WERI-Rb-1 (cell line): ENCODE results near the gene ARHGEF12.

Experiments used
- DNase-seq: peaks from one replicate; pipeline ENCODE4 v3.0.0-alpha.2; 2020
- H3K27ac ChIP-seq: fragments of 250-450 bp; sonication (Bioruptor Pico); 2 replicates; pipeline ENCODE4 v1.5.1; 2020; ENCODE audit warnings: mild to moderate bottlenecking, moderate library complexity
- H3K27me3 ChIP-seq: fragments of 250-450 bp; sonication (Bioruptor Pico); 2 replicates; pipeline ENCODE4 v1.5.1; 2021; ENCODE audit warnings: mild to moderate bottlenecking, low read depth, moderate library complexity; ENCODE audit not compliant: insufficient read depth, severe bottlenecking
- H3K36me3 ChIP-seq: fragments of 250-450 bp; sonication (Bioruptor Pico); 2 replicates; pipeline ENCODE4 v1.5.1; 2020; ENCODE audit warnings: mild to moderate bottlenecking, moderate library complexity
- H3K4me3 ChIP-seq: 2 replicates; pipeline ENCODE4 v1.5.1; 2011; ENCODE audit warnings: low read depth, mild to moderate bottlenecking, control low read depth, low read length
- H3K9me3 ChIP-seq: fragments of 250-450 bp; sonication (Bioruptor Pico); 2 replicates; pipeline ENCODE4 v1.5.1; 2021; ENCODE audit warnings: mild to moderate bottlenecking, moderate library complexity; ENCODE audit not compliant: severe bottlenecking
- TF ChIP-seq, protein P1 (sequence below): IDR thresholded peaks from 2 replicates; pipeline ENCODE4 v1.5.1; 2011; ENCODE audit warnings: low read depth, mild to moderate bottlenecking, control low read depth, inconsistent platforms, low read length

The ARHGEF12 gene

DNA sequence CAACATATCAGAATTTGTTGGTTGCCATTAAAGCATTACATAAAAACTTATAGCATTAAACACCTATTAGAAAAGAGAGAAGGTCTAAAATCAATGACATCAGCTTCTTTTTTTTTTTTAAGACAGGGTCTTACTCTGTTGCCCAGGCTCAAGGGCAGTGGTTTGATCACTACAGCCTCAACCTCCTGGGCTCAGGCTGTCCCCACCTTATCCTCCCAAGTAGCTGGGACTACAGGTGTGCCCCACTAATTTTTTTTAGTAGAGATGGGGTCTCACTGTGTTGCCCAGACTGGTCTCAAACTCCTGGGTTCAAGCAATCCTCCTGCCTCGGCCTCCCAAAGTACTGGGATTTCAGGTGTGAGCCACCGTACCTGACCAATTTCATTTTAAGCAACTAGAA lies 57.9 kb downstream of the ARHGEF12 start:
- H3K9me3 ChIP-seq: peaks cover 6% of the 10 kb centered on the region
- no peaks in the 10 kb centered on the region for H3K27me3 ChIP-seq
- H3K36me3 ChIP-seq: no peaks in the 10 kb centered on the region
- TF ChIP-seq, protein P1, sequence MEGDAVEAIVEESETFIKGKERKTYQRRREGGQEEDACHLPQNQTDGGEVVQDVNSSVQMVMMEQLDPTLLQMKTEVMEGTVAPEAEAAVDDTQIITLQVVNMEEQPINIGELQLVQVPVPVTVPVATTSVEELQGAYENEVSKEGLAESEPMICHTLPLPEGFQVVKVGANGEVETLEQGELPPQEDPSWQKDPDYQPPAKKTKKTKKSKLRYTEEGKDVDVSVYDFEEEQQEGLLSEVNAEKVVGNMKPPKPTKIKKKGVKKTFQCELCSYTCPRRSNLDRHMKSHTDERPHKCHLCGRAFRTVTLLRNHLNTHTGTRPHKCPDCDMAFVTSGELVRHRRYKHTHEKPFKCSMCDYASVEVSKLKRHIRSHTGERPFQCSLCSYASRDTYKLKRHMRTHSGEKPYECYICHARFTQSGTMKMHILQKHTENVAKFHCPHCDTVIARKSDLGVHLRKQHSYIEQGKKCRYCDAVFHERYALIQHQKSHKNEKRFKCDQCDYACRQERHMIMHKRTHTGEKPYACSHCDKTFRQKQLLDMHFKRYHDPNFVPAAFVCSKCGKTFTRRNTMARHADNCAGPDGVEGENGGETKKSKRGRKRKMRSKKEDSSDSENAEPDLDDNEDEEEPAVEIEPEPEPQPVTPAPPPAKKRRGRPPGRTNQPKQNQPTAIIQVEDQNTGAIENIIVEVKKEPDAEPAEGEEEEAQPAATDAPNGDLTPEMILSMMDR: no peak
- H3K4me3 ChIP-seq: no peak overlapping the region
- no peak for DNase-seq
- H3K27ac ChIP-seq: no peak overlapping the region

DNA sequence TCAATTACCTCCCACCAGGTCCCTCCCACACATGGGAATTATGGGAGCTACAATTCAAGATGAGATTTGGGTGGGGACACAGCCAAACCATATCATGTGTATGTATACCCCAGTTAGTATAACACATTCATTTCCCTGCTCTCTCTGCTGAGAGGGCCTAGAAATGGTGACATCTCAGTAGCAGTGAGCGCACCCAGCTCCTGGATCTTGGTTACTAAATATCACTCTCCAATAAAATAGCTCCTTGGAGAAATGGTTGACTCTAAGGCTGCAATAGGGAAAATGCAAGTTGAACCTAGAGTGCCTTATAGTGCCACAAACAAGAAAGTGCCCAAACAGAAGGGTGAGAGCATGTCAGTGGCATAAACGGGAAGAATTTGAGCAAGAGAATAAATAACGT lies 59.6 kb downstream of the ARHGEF12 start:
- DNase-seq: no peak
- H3K27ac ChIP-seq: no peak overlapping the region

DNA sequence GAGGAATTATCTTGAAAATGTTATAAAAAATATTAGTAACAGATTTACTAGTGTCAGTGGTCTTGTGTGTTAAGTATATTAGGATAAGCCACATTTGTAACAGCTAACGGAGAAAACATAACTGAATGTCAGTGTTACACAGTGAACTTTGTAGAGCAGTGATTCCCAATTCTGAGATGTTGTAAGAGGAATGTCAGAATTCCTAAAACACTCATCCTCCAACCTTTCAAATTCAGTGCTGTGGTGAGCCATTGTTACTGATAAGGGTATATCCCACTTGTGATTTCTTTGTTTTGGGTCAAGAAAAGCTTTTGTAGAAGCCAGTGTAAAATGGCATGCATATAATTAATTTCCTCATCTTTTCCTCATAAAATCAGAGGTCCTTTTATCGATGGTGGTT lies 61.9 kb downstream of the ARHGEF12 start:
- no peak overlapping the region for H3K4me3 ChIP-seq
- H3K27me3 ChIP-seq: no peaks in the 10 kb centered on the region
- H3K9me3 ChIP-seq: peaks cover 4% of the 10 kb centered on the region
- TF ChIP-seq, protein P1: no peak
- DNase-seq: no peak
- H3K27ac ChIP-seq: no peak overlapping the region
- no peaks in the 10 kb centered on the region for H3K36me3 ChIP-seq

More for the DNA sequence above, 59.6 kb downstream of the ARHGEF12 start:
- TF ChIP-seq, protein P1: no peak
- Histone ChIP-seq H3K36me3 (no peaks in the 10 kb centered on the region), H3K9me3 (peaks cover 4% of the 10 kb centered on the region), H3K4me3 (no peak overlapping the region), H3K27me3 (no peaks in the 10 kb centered on the region)

DNA sequence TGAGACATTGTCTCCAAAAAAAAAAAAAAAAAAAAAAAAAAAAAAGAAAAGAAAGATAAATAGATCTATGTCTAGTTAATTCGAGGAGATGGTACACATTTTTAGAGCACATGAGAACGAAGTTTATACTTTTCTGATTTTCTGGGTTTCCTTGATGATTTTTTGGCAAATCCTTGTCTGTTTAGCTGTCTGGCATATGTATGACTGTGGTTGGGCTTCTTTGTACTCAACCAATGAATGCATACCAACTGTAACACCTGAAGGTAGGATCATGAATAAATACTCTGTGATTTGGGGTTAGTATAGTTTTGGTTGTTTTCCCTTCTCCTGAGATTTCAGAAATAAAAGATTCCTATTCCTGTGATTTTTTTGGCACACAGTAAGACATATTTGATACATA lies 63.1 kb downstream of the ARHGEF12 start:
- no peak overlapping the region for H3K4me3 ChIP-seq
- H3K36me3 ChIP-seq: no peaks in the 10 kb centered on the region
- H3K27ac ChIP-seq: no peak overlapping the region
- no peak for DNase-seq
- H3K9me3 ChIP-seq: peaks cover 4% of the 10 kb centered on the region
- no peaks in the 10 kb centered on the region for H3K27me3 ChIP-seq
- TF ChIP-seq, protein P1: no peak

DNA sequence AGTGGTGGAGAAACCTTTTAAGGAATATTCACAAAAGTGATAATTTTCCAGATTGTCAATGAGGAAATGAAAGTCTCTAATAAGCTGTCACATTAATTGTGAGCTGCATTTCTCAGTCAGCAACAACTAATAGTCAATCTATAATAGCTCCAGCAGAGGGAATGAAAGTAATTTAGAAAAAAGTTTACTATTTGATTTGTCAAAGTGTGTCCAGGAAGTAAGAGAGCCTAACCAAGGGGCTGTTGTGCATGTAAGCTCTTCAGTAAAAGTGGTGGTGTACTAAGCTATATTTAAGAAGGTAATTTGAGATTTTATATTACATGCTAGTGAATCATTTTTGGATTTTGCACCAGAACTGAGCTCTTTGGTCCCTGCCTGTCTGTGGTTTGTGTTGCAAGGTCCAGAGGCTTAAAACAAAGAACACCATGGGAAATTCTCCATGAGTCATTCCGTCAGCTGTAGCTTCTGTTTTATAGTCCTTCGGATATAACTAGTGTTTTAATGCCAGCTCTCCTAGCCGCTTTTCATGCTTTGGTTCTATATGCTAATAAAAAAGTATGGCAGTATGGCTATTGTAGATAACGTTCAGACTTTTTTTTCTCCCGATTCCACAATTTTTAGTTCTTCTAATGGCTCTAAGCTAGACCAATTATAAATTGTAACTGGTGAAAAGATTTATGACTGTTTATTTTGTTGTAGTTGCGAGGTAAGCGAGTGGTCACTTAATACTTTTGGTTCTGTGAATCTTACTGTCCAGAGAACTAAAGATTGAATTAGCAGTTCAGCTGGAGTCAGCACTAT lies 64.6 kb downstream of the ARHGEF12 start:
- no peaks in the 10 kb centered on the region for H3K27me3 ChIP-seq
- TF ChIP-seq, protein P1: no peak
- H3K9me3 ChIP-seq: no peaks in the 10 kb centered on the region
- H3K27ac ChIP-seq: peak overlapping the region; percentile 11; the same call in 1 of the 2 replicates
- H3K36me3 ChIP-seq: no peaks in the 10 kb centered on the region
- H3K4me3 ChIP-seq: peak overlapping the region; percentile 11; the same call in 1 of the 2 replicates
- no peak for DNase-seq
